NB4 (cell line): ENCODE data around the gene CEP43.

Experiments used
- CTCF ChIP-seq: IDR thresholded peaks from one replicate; pipeline ENCODE4 v1.5.1; 2012; ENCODE audit warnings: low read depth, low read length
- MAX ChIP-seq: IDR thresholded peaks from 2 replicates; pipeline ENCODE4 v1.6.1; 2011; ENCODE audit warnings: low read depth, low read length
- POLR2A ChIP-seq: IDR thresholded peaks from 2 replicates; pipeline ENCODE4 v1.6.1; 2011; ENCODE audit warnings: mild to moderate bottlenecking; ENCODE audit not compliant: insufficient read length; ENCODE audit errors: extremely low read depth

- no peak for TF ChIP-seq CTCF
- no peak for TF ChIP-seq POLR2A
- TF ChIP-seq MAX: no peak
These were observed 18.5 kb upstream of the CEP43 start for GRCh38 chr6:166980738-166981137.
